ENCODE measurements around the gene GPR160.

- TF ChIP-seq CTCF (conservative IDR thresholded peaks at IDR 0.05 in 1 of 2, IDR thresholded peaks at IDR 0.05 in 1 of 2; ENCODE audit: low read depth in 1 of 2, low read length in 2 of 2) (no peak), EZH2 (IDR thresholded peaks at IDR 0.05; ENCODE audit: low read length, missing control alignments) (no peak)
These were observed 19.8 kb downstream of the GPR160 start for GRCh38 chr3:170057550-170057949.
